ENCODE results near the gene UBR4.

- no peak for TF ChIP-seq CTCF (IDR thresholded peaks at IDR 0.05; ENCODE audit: control extremely low read depth in 1 of 3, insufficient read depth in 1 of 3, low read depth in 1 of 3, low read length in 3 of 3)
- TF ChIP-seq POLR2AphosphoS5 (IDR thresholded peaks at IDR 0.05; ENCODE audit: low read depth, low read length), result no peak
- TF ChIP-seq ATF3 (IDR thresholded peaks at IDR 0.05; ENCODE audit: insufficient read depth, low read depth, low read length), result no peak
- no peak for TF ChIP-seq CREB1 (IDR thresholded peaks at IDR 0.05)
- no peak for TF ChIP-seq GABPA (IDR thresholded peaks at IDR 0.05; ENCODE audit: borderline replicate concordance, insufficient read depth, low read length)
- TF ChIP-seq POLR2A (IDR thresholded peaks at IDR 0.05; ENCODE audit: control extremely low read depth in 1 of 2, low read depth in 2 of 2, low read length in 2 of 2), result no peak
Observed at GRCh38 chr1:19080721-19081120, 129.3 kb downstream of the UBR4 start.
